Upper lobe of left lung (tissue), 6 donors: ENCODE measurements around the gene GLS2. TPM values are rescaled to one million over a fixed set of nuclear protein-coding genes. Genes with fewer than 3 reads are reported as not detected.

ENCODE experiments used
- ATAC-seq, 2 donors: fragments of 200-7000 bp; cut with Tn5 transposase; one replicate each; pipeline ENCODE4 v1.9.1; 2022; ENCODE audit warnings: mild to moderate bottlenecking in 2 of 2, moderate library complexity in 2 of 2; ENCODE audit not compliant: low FRiP score in 2 of 2
- DNase-seq, 2 donors: peaks; one replicate each; pipeline ENCODE4 v3.0.0-alpha.2; 2019 to 2020
- H3K27ac ChIP-seq, 4 donors: fragments of 200-600 bp; sonication (generic); one replicate each; pipeline ENCODE4 v1.5.1; 2016 to 2019
- H3K27me3 ChIP-seq, 4 donors: fragments of 200-600 bp; sonication (generic); one replicate each; pipeline ENCODE4 v1.5.1; 2017 to 2019
- H3K36me3 ChIP-seq, 4 donors: fragments of 200-600 bp; sonication (generic); one replicate each; pipeline ENCODE4 v1.5.1; 2016 to 2019
- H3K4me1 ChIP-seq, 4 donors: fragments of 200-600 bp; sonication (generic); one replicate each; pipeline ENCODE4 v1.5.1; 2018 to 2019
- H3K4me3 ChIP-seq, 4 donors: fragments of 200-600 bp; sonication (generic); one replicate each; pipeline ENCODE4 v1.5.1; 2017 to 2019; ENCODE audit warnings: mild to moderate bottlenecking in 2 of 4, moderate library complexity in 1 of 4
- H3K9me3 ChIP-seq, 4 donors: fragments of 200-600 bp; sonication (generic); one replicate each; pipeline ENCODE4 v1.5.1; 2018 to 2019
- CTCF ChIP-seq, 6 experiments: fragments of 450-650 bp in 4 of 6; fragments of 200-600 bp in 2 of 6; sonication (generic) in 2 of 6; IDR thresholded peaks; one replicate each; pipeline ENCODE4 v1.5.1; 2016 to 2019; ENCODE audit warnings: antibody characterized with exemption in 6 of 6
- EP300 ChIP-seq, 4 donors: sonication (generic); formaldehyde crosslinking; IDR thresholded peaks; one replicate each; pipeline ENCODE4 v1.5.1; 2017; ENCODE audit warnings: antibody characterized with exemption in 4 of 4, control low read depth in 2 of 4
- POLR2A ChIP-seq, 4 donors: fragments of 450-650 bp; IDR thresholded peaks; one replicate each; pipeline ENCODE4 v1.5.1; 2016 to 2017; ENCODE audit warnings: antibody characterized with exemption in 4 of 4, mild to moderate bottlenecking in 2 of 4
- POLR2AphosphoS5 ChIP-seq, 2 donors: sonication (generic); formaldehyde crosslinking; IDR thresholded peaks; one replicate each; pipeline ENCODE4 v1.5.1; 2017; ENCODE audit warnings: antibody characterized with exemption in 2 of 2
- WGBS, 2 donors: methylation state at CpG; one replicate each; pipeline ENCODE4 v1.1.5; 2017 to 2018; 5-methylcytosine and 5-hydroxymethylcytosine counted together
- total RNA-seq, 6 donors: library from RNA; depleted of rRNA in 4 of 6; stranded (reverse); fragments of >200 nt in 4 of 6; gene quantifications; one replicate each; pipeline versions ENCODE4 v1.1.0 to v1.2.1, GENCODE V29; 2016 to 2021
- donor health status: DM: no; HTN: no; CAD: no; lungs with moderate emphysema.
- donor health status: DM: no; HTN: yes; CAD: no; lungs with severe emphysema.

The GLS2 gene
- total RNA-seq, 6 donors from 2014 or later, result 2.0 to 11.6 (median 5.0) TPM

- Histone ChIP-seq H3K4me1 (peaks cover 0 to 6% (median 0%) of the 10 kb centered on the region in 4 donors), H3K27me3 (no peaks in the 10 kb centered on the region), H3K36me3 (peaks cover 0 to 5% (median 0%) of the 10 kb centered on the region in 4 donors), H3K4me3 (no peak overlapping the region), H3K9me3 (no peaks in the 10 kb centered on the region), H3K27ac (no peak overlapping the region)
- no peak for TF ChIP-seq EP300 (IDR thresholded peaks at IDR 0.05)
- no peak for TF ChIP-seq POLR2AphosphoS5 (IDR thresholded peaks at IDR 0.05)
- no peak for TF ChIP-seq CTCF (IDR thresholded peaks at IDR 0.05)
- no peak for TF ChIP-seq POLR2A (IDR thresholded peaks at IDR 0.05)
- DNase-seq (no peak), ATAC-seq (no peak)
- WGBS, 2 donors, result 88 to 95% methylated on average over 6 of the region's 6 CpGs
Measured at GRCh38 chr12:56476143-56476542, 11.8 kb downstream of the GLS2 start.

- Histone ChIP-seq H3K4me3 (no peak overlapping the region), H3K9me3 (no peaks in the 10 kb centered on the region), H3K36me3 (peaks cover 0 to 5% (median 0%) of the 10 kb centered on the region in 4 donors), H3K4me1 (peaks cover 7 to 16% (median 9%) of the 10 kb centered on the region in 4 donors), H3K27me3 (no peaks in the 10 kb centered on the region), H3K27ac (peak overlapping the region in 1 of 4 donors; percentile 60)
- ATAC-seq, result no peak
- TF ChIP-seq POLR2A (IDR thresholded peaks at IDR 0.05) (no peak), POLR2AphosphoS5 (IDR thresholded peaks at IDR 0.05) (no peak), CTCF (IDR thresholded peaks at IDR 0.05) (no peak), EP300 (IDR thresholded peaks at IDR 0.05) (no peak)
- WGBS, 2 donors, result 83 to 92% methylated on average over 8 of the region's 9 CpGs
- no peak for DNase-seq
Measured at GRCh38 chr12:56474389-56474788, 13.6 kb downstream of the GLS2 start.

- Histone ChIP-seq H3K4me3 (peak overlapping the region; percentile 62 to 80 (median 78)), H3K36me3 (peaks cover 0 to 5% (median 0%) of the 10 kb centered on the region in 4 donors), H3K4me1 (peaks cover 13 to 26% (median 19%) of the 10 kb centered on the region in 4 donors), H3K9me3 (no peaks in the 10 kb centered on the region), H3K27me3 (no peaks in the 10 kb centered on the region), H3K27ac (peak overlapping the region; percentile 74 to 92 (median 88))
- ATAC-seq (peak; percentile 6 to 20), DNase-seq (peak in 1 of 2 donors; percentile 26)
- TF ChIP-seq POLR2A (IDR thresholded peaks at IDR 0.05) (no peak), POLR2AphosphoS5 (IDR thresholded peaks at IDR 0.05) (no peak), EP300 (IDR thresholded peaks at IDR 0.05) (no peak), CTCF (IDR thresholded peaks at IDR 0.05) (no peak)
- 36 to 41% methylated on average over 11 to 17 of the region's 19 CpGs for WGBS, 2 donors
Measured at GRCh38 chr12:56469007-56469930, 18.7 kb downstream of the GLS2 start.

- peak in 4 of 6 experiments; percentile 22 to 63 (median 32) for TF ChIP-seq CTCF (IDR thresholded peaks at IDR 0.05)
- peak in 1 of 4 donors; percentile 67 for TF ChIP-seq EP300 (IDR thresholded peaks at IDR 0.05)
- peak; percentile 97 for TF ChIP-seq POLR2AphosphoS5 (IDR thresholded peaks at IDR 0.05)
- peak in 3 of 4 donors; percentile 69 to 92 (median 89) for TF ChIP-seq POLR2A (IDR thresholded peaks at IDR 0.05)
- WGBS, 2 donors, result 0 to 1% methylated on average over 35 to 41 of the region's 43 CpGs
- peak; percentile 98 for ATAC-seq
- Histone ChIP-seq H3K36me3 (peaks cover 0 to 5% (median 0%) of the 10 kb centered on the region in 4 donors), H3K4me3 (peak within 1 kb of the TSS; percentile 62 to 80 (median 78)), H3K9me3 (no peaks in the 10 kb centered on the region), H3K27ac (peak within 1 kb of the TSS; percentile 74 to 92 (median 88)), H3K4me1 (peaks cover 13 to 28% (median 21%) of the 10 kb centered on the region in 4 donors), H3K27me3 (no peaks in the 10 kb centered on the region)
- DNase-seq, result peak; percentile 94 to 98
Measured at GRCh38 chr12:56468216-56469006, 19.6 kb downstream of the GLS2 start, which contains the start of gene SPRYD4. Gene SPRYD4 (plus strand): TSS chr12:56468578. CDS start chr12:56468592, 14 bp downstream.
